Parathyroid adenoma (tissue), 2 donors: ENCODE data around the gene RAI14.
A peak's percentile ranks its signal among the peaks of the same experiment; 100 is the strongest.
"Not testable (repeated sequence)": the region's sequence is repeated elsewhere in the genome, so short reads cannot be mapped to it uniquely, and the experiment has no call there.

Source experiments
- H2AFZ ChIP-seq: fragments of 300-600 bp; sonication (generic); one replicate; pipeline ENCODE4 v1.7.0; 2017; ENCODE audit warnings: antibody characterized with exemption, mild to moderate bottlenecking
- H3K27ac ChIP-seq: fragments of 300-600 bp; sonication (generic); one replicate; pipeline ENCODE4 v1.7.0; 2017
- H3K27me3 ChIP-seq: fragments of 300-600 bp; sonication (generic); one replicate; pipeline ENCODE4 v1.7.0; 2017; ENCODE audit warnings: low read length; ENCODE audit not compliant: control insufficient read depth, insufficient read depth
- H3K36me3 ChIP-seq: fragments of 300-600 bp; sonication (generic); one replicate; pipeline ENCODE4 v1.7.0; 2017; ENCODE audit warnings: low read length; ENCODE audit not compliant: control insufficient read depth, insufficient read depth
- H3K4me1 ChIP-seq: fragments of 300-600 bp; sonication (generic); one replicate; pipeline ENCODE4 v1.7.0; 2017; ENCODE audit warnings: control low read depth
- H3K4me2 ChIP-seq: fragments of 300-600 bp; sonication (generic); one replicate; pipeline ENCODE4 v1.7.0; 2017; ENCODE audit warnings: low read length
- H3K4me3 ChIP-seq: fragments of 300-600 bp; sonication (generic); one replicate; pipeline ENCODE4 v1.7.0; 2017; ENCODE audit warnings: low read depth, low read length
- H3K79me2 ChIP-seq: fragments of 300-600 bp; sonication (generic); one replicate; pipeline ENCODE4 v1.7.0; 2017; ENCODE audit warnings: control low read depth
- H3K9ac ChIP-seq: fragments of 300-600 bp; sonication (generic); one replicate; pipeline ENCODE4 v1.7.0; 2017; ENCODE audit warnings: mild to moderate bottlenecking
- H3K9me3 ChIP-seq: fragments of 300-600 bp; sonication (generic); one replicate; pipeline ENCODE4 v1.7.0; 2017; ENCODE audit warnings: low read length; ENCODE audit not compliant: control insufficient read depth
- TF ChIP-seq, protein P1 (sequence below): fragments of 300-600 bp; sonication (generic); IDR thresholded peaks from one replicate; pipeline ENCODE4 v1.7.0; 2017; ENCODE audit warnings: antibody characterized with exemption, mild to moderate bottlenecking
- donor health status: primary hyperparathyroidism.

Gene RAI14

DNA sequence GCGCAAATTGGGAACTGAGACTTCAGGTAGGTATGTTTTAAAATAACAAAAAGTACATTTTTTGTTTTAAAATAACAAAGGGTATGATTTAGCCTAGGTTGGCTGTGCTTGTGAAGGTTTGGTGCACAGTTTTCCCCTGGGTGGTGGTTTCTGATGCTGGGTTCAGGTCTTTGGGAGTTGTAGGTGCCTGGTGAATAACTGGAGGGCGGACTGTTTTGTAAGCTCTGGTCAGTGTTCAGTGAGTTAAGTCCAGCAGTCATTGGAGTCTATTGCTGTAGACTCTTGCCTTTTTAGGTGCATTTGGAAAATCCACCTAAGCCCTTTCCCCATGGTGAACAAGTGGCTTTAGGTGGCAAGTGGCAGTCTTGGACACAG, 43.9 kb downstream of the RAI14 start:
- H3K4me3 ChIP-seq, result peak overlapping the region; percentile 10
- no peaks in the 10 kb centered on the region for H3K79me2 ChIP-seq
- peak overlapping the region; percentile 1 for H3K27ac ChIP-seq
- no peak overlapping the region for H3K9ac ChIP-seq
- no peaks in the 10 kb centered on the region for H3K36me3 ChIP-seq
- no peaks in the 10 kb centered on the region for H3K27me3 ChIP-seq
- H3K9me3 ChIP-seq, result no peaks in the 10 kb centered on the region
- H3K4me2 ChIP-seq, result peak overlapping the region; percentile 34
- H2AFZ ChIP-seq, result peak overlapping the region; percentile 6
- H3K4me1 ChIP-seq, result peaks cover 11% of the 10 kb centered on the region
- TF ChIP-seq, protein P1, sequence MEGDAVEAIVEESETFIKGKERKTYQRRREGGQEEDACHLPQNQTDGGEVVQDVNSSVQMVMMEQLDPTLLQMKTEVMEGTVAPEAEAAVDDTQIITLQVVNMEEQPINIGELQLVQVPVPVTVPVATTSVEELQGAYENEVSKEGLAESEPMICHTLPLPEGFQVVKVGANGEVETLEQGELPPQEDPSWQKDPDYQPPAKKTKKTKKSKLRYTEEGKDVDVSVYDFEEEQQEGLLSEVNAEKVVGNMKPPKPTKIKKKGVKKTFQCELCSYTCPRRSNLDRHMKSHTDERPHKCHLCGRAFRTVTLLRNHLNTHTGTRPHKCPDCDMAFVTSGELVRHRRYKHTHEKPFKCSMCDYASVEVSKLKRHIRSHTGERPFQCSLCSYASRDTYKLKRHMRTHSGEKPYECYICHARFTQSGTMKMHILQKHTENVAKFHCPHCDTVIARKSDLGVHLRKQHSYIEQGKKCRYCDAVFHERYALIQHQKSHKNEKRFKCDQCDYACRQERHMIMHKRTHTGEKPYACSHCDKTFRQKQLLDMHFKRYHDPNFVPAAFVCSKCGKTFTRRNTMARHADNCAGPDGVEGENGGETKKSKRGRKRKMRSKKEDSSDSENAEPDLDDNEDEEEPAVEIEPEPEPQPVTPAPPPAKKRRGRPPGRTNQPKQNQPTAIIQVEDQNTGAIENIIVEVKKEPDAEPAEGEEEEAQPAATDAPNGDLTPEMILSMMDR, result no peak

GRCh38 chr5:34701442-34701841, 45.3 kb downstream of the RAI14 start:
- not testable (repeated sequence) for H3K4me2 ChIP-seq, H3K79me2 ChIP-seq, H3K9me3 ChIP-seq, H3K27me3 ChIP-seq, H3K4me3 ChIP-seq, H3K9ac ChIP-seq, H3K36me3 ChIP-seq, H3K27ac ChIP-seq, H2AFZ ChIP-seq
- H3K4me1 ChIP-seq, result peaks cover 11% of the 10 kb centered on the region

DNA sequence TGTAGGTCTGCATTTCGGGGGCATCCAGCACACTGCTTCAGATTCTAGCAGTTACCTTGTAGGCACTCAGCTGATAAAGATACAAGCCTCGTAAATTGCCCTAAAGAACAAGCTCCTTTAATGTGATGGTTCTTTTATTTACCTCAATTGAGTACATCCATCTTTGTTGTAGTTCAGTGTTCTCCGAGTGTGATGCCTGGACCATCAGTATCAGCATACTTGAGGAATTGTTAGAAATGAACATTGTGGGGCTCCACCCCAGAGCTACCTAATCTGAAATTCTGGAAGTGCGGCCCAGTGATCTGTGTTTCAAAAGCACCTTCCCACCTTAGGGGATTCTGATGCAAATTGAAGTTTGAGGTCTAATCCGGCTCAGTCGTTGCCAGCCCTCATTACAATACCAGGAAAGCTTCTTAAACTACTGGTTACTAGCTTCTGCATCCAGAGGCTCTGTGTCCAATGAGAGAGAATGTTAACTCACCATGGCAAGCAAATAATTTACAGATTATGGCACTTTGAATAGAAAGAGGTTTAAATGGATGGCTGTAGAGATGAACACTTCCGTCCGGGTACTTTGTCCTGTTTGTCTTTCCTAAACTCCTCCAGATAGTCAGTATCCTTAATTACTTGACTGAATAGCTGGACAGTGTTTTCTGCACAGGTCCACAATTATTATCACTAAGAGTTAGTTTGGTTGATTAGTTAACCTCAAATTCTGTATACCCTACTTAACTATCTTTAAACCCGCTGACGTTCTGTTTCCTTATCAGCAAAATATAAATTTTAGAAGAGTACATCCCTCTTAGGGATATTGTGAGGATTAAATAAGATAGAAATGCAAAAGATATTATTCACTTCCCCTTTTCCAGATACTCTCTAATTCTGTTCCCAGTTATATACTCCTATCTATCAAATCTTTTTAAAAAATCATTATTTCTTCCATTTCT, 47.9 kb downstream of the RAI14 start:
- H3K4me2 ChIP-seq, result no peak overlapping the region
- no peaks in the 10 kb centered on the region for H3K27me3 ChIP-seq
- H3K36me3 ChIP-seq, result no peaks in the 10 kb centered on the region
- H3K4me1 ChIP-seq, result peaks cover 12% of the 10 kb centered on the region
- H3K27ac ChIP-seq, result no peak overlapping the region
- H3K79me2 ChIP-seq, result no peaks in the 10 kb centered on the region
- no peak overlapping the region for H3K9ac ChIP-seq
- H2AFZ ChIP-seq, result no peak overlapping the region
- H3K4me3 ChIP-seq, result no peak overlapping the region
- TF ChIP-seq, protein P1, result no peak
- H3K9me3 ChIP-seq, result no peaks in the 10 kb centered on the region

GRCh38 chr5:34706084-34706483, 50.0 kb downstream of the RAI14 start:
- Histone ChIP-seq H3K9ac (no peak overlapping the region), H3K4me1 (peaks cover 5% of the 10 kb centered on the region), H3K4me3 (no peak overlapping the region), H3K36me3 (no peaks in the 10 kb centered on the region), H2AFZ (no peak overlapping the region), H3K4me2 (no peak overlapping the region), H3K27me3 (no peaks in the 10 kb centered on the region), H3K9me3 (no peaks in the 10 kb centered on the region), H3K79me2 (no peaks in the 10 kb centered on the region), H3K27ac (no peak overlapping the region)
- TF ChIP-seq, protein P1, result no peak

- H3K9me3 ChIP-seq, result no peaks in the 10 kb centered on the region
- no peak overlapping the region for H3K4me2 ChIP-seq
- H3K4me1 ChIP-seq, result peaks cover 5% of the 10 kb centered on the region
- H3K4me3 ChIP-seq, result no peak overlapping the region
- H3K9ac ChIP-seq, result no peak overlapping the region
- H3K79me2 ChIP-seq, result no peaks in the 10 kb centered on the region
- TF ChIP-seq, protein P1, result no peak
- no peak overlapping the region for H2AFZ ChIP-seq
- H3K27ac ChIP-seq, result no peak overlapping the region
- no peaks in the 10 kb centered on the region for H3K27me3 ChIP-seq
- no peaks in the 10 kb centered on the region for H3K36me3 ChIP-seq
Measured at GRCh38 chr5:34707451-34708107, 51.5 kb downstream of the RAI14 start.
